ENCODE data around the gene FOXC2.

FOXC2 gene

DNA sequence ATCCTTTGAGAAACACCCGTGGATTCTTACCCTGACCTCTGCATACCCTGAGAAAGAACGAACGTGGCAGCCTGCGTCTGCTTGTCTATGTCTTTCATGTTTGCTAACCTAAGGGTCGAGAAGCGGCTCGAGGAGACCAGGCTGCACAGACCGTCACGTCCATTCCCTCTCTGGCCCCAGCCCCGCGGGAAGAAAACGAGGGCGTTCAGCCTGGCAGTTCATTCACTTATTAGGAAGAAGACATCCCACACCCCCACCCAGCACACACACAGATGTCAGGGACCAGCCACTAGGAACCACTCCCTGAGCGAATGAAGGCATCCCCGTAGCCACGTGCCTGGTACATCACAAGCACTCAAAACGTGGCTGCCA, 10.9 kb upstream of the FOXC2 start:
- peak overlapping the region; percentile 90 to 91 for H3K4me3 ChIP-seq (ENCODE audit: low read length in 2 of 2)
- peaks cover 9 to 11% of the 10 kb centered on the region in 2 donors for H3K4me1 ChIP-seq (ENCODE audit: control insufficient read depth in 2 of 2, insufficient read depth in 2 of 2, low read length in 2 of 2)
- H3K9ac ChIP-seq (ENCODE audit: low read depth in 1 of 2, low read length in 2 of 2), result peak overlapping the region; percentile 75 to 99
- H3K27ac ChIP-seq (ENCODE audit: low read depth in 2 of 2, low read length in 2 of 2), result peak overlapping the region in 1 of 2 donors; percentile 74
- peaks cover 2 to 3% of the 10 kb centered on the region in 2 donors for H3K36me3 ChIP-seq (ENCODE audit: control insufficient read depth in 2 of 2, insufficient read depth in 2 of 2, low read length in 2 of 2)
- no peaks in the 10 kb centered on the region for H3K27me3 ChIP-seq (ENCODE audit: control insufficient read depth in 2 of 2, insufficient read depth in 2 of 2, low read length in 2 of 2)
- H3K9me3 ChIP-seq (ENCODE audit: control insufficient read depth in 2 of 2, low read length in 2 of 2), result no peaks in the 10 kb centered on the region

DNA sequence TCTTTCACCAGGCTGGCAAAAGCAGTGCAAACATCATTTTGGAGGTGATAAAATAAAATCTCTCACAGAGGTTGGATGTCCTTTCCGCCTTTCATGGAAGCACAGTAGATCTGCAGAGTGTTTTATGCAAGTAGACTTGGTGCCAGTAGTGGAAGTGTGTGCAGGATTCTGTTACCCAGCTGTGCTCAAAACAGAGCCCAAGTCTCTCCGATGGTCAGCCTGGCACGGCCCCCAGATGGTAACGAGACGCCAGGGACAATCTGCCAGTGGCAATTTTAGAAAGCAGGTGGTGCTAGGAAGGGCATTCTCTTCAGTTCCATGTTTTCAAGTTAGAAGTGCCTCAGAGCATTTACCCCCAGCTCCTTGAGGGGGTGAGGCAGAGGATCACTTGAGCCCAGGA, 10.1 kb upstream of the FOXC2 start:
- Histone ChIP-seq H3K27ac (ENCODE audit: low read depth in 2 of 2, low read length in 2 of 2) (no peak overlapping the region), H3K9me3 (ENCODE audit: control insufficient read depth in 2 of 2, low read length in 2 of 2) (no peaks in the 10 kb centered on the region), H3K4me3 (ENCODE audit: low read length in 2 of 2) (no peak overlapping the region), H3K27me3 (ENCODE audit: control insufficient read depth in 2 of 2, insufficient read depth in 2 of 2, low read length in 2 of 2) (peaks cover 0 to 4% of the 10 kb centered on the region in 2 donors), H3K36me3 (ENCODE audit: control insufficient read depth in 2 of 2, insufficient read depth in 2 of 2, low read length in 2 of 2) (peaks cover 0 to 3% of the 10 kb centered on the region in 2 donors), H3K4me1 (ENCODE audit: control insufficient read depth in 2 of 2, insufficient read depth in 2 of 2, low read length in 2 of 2) (peaks cover 9 to 11% of the 10 kb centered on the region in 2 donors), H3K9ac (ENCODE audit: low read depth in 1 of 2, low read length in 2 of 2) (no peak overlapping the region)

DNA sequence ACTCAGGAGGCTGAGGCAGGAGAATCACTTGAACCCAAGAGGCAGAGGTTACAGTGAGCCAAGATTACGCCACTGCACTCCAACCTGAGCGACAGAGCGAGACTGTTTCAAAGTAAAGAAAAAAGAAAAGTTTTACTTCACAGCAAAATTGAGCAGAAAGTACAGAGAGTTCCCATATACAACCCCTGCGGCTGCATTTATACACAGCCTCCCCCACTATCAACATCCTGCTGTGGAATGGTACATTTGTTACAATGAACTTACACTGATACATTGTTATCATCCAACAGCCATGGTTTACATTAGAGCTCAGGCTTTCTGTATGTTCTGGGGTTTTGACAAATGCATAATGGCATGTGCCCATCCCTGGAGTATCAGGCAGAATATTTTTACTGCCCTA, 9.0 kb upstream of the FOXC2 start:
- no peaks in the 10 kb centered on the region for H3K9me3 ChIP-seq (ENCODE audit: control insufficient read depth in 2 of 2, low read length in 2 of 2)
- H3K4me3 ChIP-seq (ENCODE audit: low read length in 2 of 2), result no peak overlapping the region
- peaks cover 0 to 4% of the 10 kb centered on the region in 2 donors for H3K27me3 ChIP-seq (ENCODE audit: control insufficient read depth in 2 of 2, insufficient read depth in 2 of 2, low read length in 2 of 2)
- no peak overlapping the region for H3K27ac ChIP-seq (ENCODE audit: low read depth in 2 of 2, low read length in 2 of 2)
- peaks cover 9 to 11% of the 10 kb centered on the region in 2 donors for H3K4me1 ChIP-seq (ENCODE audit: control insufficient read depth in 2 of 2, insufficient read depth in 2 of 2, low read length in 2 of 2)
- no peaks in the 10 kb centered on the region for H3K36me3 ChIP-seq (ENCODE audit: control insufficient read depth in 2 of 2, insufficient read depth in 2 of 2, low read length in 2 of 2)
- no peak overlapping the region for H3K9ac ChIP-seq (ENCODE audit: low read depth in 1 of 2, low read length in 2 of 2)

DNA sequence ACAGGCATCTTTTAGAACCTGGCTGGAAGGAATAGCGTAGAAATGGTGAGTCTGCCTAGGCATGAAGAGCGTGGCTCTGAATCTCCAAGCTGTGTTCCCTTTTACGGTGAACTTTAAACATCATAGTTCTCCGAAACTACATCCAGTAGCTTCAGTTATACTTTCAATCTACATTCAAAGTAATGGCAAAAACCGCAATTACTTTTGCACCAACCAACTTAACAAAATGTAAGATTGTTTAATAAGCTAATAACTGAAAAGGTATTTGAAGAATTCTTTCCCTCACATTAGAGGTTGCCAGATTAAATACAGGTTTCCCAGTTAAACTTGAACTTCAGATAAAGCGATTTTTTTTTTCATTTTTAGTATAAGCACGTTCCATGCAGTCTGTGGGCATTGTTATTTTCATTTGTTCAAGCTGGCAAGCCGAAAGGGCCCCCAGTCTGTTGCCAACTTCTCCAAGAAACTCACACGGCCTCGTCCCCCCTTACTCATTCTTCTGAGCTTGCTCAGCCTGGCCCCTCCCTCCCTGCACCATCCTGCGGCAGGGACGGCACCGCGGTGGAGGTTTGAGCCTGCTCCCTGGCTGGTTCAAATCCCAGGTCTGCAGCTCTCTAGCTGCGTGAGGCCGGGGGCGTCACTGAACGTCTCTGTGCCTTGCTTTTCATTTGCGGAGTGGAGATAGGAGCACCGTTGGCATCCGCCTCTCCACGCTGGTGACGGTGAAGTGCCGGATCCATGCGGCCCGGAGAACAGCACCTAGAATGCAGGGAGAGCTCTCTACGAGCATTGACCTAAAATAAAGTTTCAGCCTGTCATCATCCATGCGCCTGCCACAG, 8.1 kb upstream of the FOXC2 start:
- Histone ChIP-seq H3K4me3 (ENCODE audit: low read length in 2 of 2) (no peak overlapping the region), H3K9me3 (ENCODE audit: control insufficient read depth in 2 of 2, low read length in 2 of 2) (no peaks in the 10 kb centered on the region), H3K27me3 (ENCODE audit: control insufficient read depth in 2 of 2, insufficient read depth in 2 of 2, low read length in 2 of 2) (peaks cover 0 to 4% of the 10 kb centered on the region in 2 donors), H3K27ac (ENCODE audit: low read depth in 2 of 2, low read length in 2 of 2) (no peak overlapping the region), H3K4me1 (ENCODE audit: control insufficient read depth in 2 of 2, insufficient read depth in 2 of 2, low read length in 2 of 2) (peaks cover 9 to 11% of the 10 kb centered on the region in 2 donors), H3K36me3 (ENCODE audit: control insufficient read depth in 2 of 2, insufficient read depth in 2 of 2, low read length in 2 of 2) (no peaks in the 10 kb centered on the region), H3K9ac (ENCODE audit: low read depth in 1 of 2, low read length in 2 of 2) (no peak overlapping the region)

DNA sequence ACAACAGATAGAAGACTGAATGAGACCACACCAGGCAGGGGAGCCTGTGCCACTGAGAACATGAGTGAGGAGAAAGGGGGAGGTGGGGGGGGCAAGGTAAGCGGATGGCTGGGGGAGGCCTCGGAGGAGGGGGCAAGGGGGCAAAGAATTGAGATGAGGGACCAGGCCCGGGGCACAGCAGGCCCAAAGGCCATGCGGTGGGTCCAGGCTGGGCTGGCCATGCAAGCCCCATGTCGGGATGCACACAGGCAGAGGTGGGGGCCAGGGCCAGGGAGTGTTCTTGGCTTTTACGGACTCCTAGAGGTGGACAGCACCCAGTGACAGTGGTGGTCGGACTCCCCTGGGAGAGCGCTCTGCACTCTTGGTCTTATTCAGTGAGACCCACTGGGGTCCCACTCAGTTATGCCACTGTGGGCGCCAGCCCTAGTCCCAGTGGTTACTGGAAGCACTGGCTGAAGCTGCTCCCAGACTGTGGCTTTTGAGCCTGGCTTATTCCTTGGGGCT, 6.8 kb upstream of the FOXC2 start:
- H3K9me3 ChIP-seq (ENCODE audit: control insufficient read depth in 2 of 2, low read length in 2 of 2), result no peaks in the 10 kb centered on the region
- H3K4me1 ChIP-seq (ENCODE audit: control insufficient read depth in 2 of 2, insufficient read depth in 2 of 2, low read length in 2 of 2), result peaks cover 6 to 12% of the 10 kb centered on the region in 2 donors
- no peak overlapping the region for H3K4me3 ChIP-seq (ENCODE audit: low read length in 2 of 2)
- no peaks in the 10 kb centered on the region for H3K36me3 ChIP-seq (ENCODE audit: control insufficient read depth in 2 of 2, insufficient read depth in 2 of 2, low read length in 2 of 2)
- no peak overlapping the region for H3K27ac ChIP-seq (ENCODE audit: low read depth in 2 of 2, low read length in 2 of 2)
- no peak overlapping the region for H3K9ac ChIP-seq (ENCODE audit: low read depth in 1 of 2, low read length in 2 of 2)
- peaks cover 7 to 13% of the 10 kb centered on the region in 2 donors for H3K27me3 ChIP-seq (ENCODE audit: control insufficient read depth in 2 of 2, insufficient read depth in 2 of 2, low read length in 2 of 2)

DNA sequence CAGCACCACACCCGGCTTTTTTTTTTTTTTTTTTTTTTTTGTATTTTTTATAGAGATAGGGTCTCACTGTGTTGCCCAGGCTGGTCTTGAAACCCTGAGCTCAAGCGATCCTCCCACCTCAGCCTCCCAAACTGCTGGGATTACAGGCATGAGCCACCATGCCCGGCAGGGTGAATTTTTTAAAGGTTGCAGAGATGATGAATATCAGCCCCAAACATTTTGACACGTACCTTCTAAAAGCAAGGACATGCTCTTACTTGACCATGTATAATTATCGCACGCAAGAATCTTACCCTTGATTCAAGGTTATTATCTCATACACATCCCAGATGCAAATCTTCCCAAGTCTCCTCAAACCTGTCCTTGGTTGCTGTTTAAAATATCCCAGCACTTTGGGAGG, 4.3 kb upstream of the FOXC2 start:
- Histone ChIP-seq H3K27me3 (ENCODE audit: control insufficient read depth in 2 of 2, insufficient read depth in 2 of 2, low read length in 2 of 2) (peaks cover 24 to 29% of the 10 kb centered on the region in 2 donors), H3K4me1 (ENCODE audit: control insufficient read depth in 2 of 2, insufficient read depth in 2 of 2, low read length in 2 of 2) (peaks cover 0 to 7% of the 10 kb centered on the region in 2 donors)

DNA sequence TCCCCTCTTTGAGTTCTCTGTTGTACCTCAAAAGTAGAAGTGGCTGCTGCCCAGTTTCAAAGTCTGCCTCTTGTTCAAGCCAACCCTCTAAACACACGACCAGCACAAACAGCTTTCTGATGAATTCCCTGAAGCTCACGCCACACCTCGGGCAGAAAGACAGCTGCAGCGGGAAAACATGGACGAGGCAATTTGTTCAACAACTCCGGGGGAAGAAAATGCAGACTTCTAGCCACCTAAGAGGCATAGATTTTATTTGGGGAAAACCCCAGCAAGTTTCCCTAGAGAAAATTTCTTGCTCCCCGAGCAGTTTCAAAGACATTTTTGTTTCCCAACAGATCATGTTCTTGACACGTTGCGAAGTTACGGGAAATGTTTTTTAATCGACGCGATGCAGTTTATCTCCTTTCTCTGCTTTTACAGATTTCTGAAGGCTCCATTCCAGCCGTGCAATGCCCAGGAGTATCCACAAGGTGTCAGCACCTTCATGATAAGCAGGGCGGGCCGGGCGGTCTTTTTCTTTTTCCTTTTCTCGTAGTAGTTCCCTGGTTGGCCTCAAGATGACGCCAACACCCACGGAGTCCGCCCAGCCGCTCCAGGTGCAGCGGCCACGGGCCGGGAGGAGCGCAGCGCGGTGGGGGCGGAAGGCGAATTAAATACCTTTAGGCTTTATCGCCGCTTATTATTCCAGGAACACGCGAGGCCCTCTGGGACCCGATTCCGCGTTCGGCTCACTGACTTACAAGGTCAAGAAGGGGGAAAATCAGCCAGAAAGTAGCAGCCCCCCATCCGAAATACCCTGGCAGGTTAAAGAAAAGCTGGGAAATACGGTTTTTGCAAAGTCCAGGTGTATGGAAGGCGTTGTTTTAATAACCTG, 2.9 kb upstream of the FOXC2 start:
- peak overlapping the region; percentile 12 to 23 for H3K4me3 ChIP-seq (ENCODE audit: low read length in 2 of 2)

More for the DNA sequence above, 4.3 kb upstream of the FOXC2 start:
- Histone ChIP-seq H3K9me3 (ENCODE audit: control insufficient read depth in 2 of 2, low read length in 2 of 2) (no peaks in the 10 kb centered on the region), H3K27ac (ENCODE audit: low read depth in 2 of 2, low read length in 2 of 2) (no peak overlapping the region), H3K4me3 (ENCODE audit: low read length in 2 of 2) (no peak overlapping the region), H3K36me3 (ENCODE audit: control insufficient read depth in 2 of 2, insufficient read depth in 2 of 2, low read length in 2 of 2) (no peaks in the 10 kb centered on the region), H3K9ac (ENCODE audit: low read depth in 1 of 2, low read length in 2 of 2) (no peak overlapping the region)

DNA sequence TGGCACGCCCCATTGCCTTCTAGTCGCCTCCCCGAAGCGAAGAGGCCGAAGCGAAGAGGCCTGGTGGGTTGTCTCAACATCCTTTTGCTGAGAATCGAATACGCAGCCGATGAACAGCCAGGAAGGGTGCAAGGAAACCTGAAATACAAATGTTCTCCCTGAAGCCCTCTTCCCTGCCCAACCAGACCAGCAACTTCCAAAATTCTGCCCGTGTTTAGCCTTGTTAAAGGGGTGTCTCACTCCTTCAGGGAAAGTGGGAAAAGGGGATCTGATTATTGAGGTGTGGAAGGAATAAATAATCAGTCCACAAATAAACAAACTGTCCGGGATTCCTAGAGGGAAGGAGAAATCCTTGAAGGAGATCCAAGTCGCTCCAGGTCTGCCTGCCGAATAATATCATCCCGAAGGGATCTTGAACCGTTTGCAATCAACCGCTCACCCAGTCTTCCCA, 1.4 kb upstream of the FOXC2 start:
- no peak overlapping the region for H3K4me3 ChIP-seq (ENCODE audit: low read length in 2 of 2)
- H3K27me3 ChIP-seq (ENCODE audit: control insufficient read depth in 2 of 2, insufficient read depth in 2 of 2, low read length in 2 of 2), result peaks cover 41 to 44% of the 10 kb centered on the region in 2 donors
- H3K27ac ChIP-seq (ENCODE audit: low read depth in 2 of 2, low read length in 2 of 2), result no peak overlapping the region

More for the DNA sequence above, 2.9 kb upstream of the FOXC2 start:
- Histone ChIP-seq H3K4me1 (ENCODE audit: control insufficient read depth in 2 of 2, insufficient read depth in 2 of 2, low read length in 2 of 2) (peaks cover 0 to 7% of the 10 kb centered on the region in 2 donors), H3K9me3 (ENCODE audit: control insufficient read depth in 2 of 2, low read length in 2 of 2) (no peaks in the 10 kb centered on the region), H3K27me3 (ENCODE audit: control insufficient read depth in 2 of 2, insufficient read depth in 2 of 2, low read length in 2 of 2) (peaks cover 30 to 31% of the 10 kb centered on the region in 2 donors), H3K9ac (ENCODE audit: low read depth in 1 of 2, low read length in 2 of 2) (no peak overlapping the region), H3K36me3 (ENCODE audit: control insufficient read depth in 2 of 2, insufficient read depth in 2 of 2, low read length in 2 of 2) (no peaks in the 10 kb centered on the region), H3K27ac (ENCODE audit: low read depth in 2 of 2, low read length in 2 of 2) (no peak overlapping the region)

DNA sequence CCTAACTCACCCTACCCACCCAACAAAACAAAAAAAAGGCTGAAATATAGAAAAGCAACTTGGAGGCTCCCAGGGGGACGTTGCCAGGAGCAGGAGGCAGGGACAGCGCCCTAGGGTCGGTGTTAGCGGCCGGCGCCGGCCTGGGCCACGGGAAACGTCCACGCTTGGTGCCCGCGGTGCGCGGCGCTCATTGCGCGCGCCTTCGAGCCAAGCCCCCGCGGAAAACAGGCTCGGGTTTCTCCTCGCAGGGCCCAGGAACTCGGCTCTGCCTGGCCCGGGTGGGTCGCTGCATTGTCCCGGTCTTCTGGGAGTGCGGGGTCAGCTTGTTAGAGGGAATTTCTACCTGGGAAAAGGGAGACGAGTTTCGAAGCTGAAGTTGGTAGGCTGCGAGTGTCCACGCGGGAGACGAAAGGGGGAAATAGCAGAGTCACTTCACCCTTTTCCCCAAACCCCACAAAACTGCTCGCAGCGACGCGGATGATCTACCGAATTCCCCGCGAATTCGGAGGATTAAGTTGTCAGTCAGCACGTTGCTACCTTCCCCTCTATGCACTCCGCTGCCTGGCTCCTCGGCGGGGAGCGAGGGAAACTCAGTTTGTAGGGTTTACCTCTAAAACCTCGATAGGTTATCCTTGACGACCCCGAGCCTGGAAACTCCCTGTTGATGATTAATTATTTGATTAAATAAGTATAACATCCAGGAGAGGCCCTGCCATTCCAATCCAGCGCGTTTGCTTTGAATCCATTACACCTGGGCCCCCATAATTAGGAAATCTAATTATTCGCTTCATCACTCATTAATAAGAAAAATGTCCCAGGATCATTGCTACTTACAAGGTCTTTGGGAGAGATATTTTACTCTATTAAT, 751 bp upstream of the FOXC2 start:
- Histone ChIP-seq H3K36me3 (ENCODE audit: control insufficient read depth in 2 of 2, insufficient read depth in 2 of 2, low read length in 2 of 2) (no peaks in the 10 kb centered on the region), H3K9ac (ENCODE audit: low read depth in 1 of 2, low read length in 2 of 2) (no peak overlapping the region), H3K4me1 (ENCODE audit: control insufficient read depth in 2 of 2, insufficient read depth in 2 of 2, low read length in 2 of 2) (peaks cover 0 to 7% of the 10 kb centered on the region in 2 donors), H3K27ac (ENCODE audit: low read depth in 2 of 2, low read length in 2 of 2) (no peak overlapping the region), H3K9me3 (ENCODE audit: control insufficient read depth in 2 of 2, low read length in 2 of 2) (no peaks in the 10 kb centered on the region), H3K4me3 (ENCODE audit: low read length in 2 of 2) (no peak overlapping the region), H3K27me3 (ENCODE audit: control insufficient read depth in 2 of 2, insufficient read depth in 2 of 2, low read length in 2 of 2) (peaks cover 46 to 49% of the 10 kb centered on the region in 2 donors)

More for the DNA sequence above, 1.4 kb upstream of the FOXC2 start:
- Histone ChIP-seq H3K4me1 (ENCODE audit: control insufficient read depth in 2 of 2, insufficient read depth in 2 of 2, low read length in 2 of 2) (peaks cover 0 to 7% of the 10 kb centered on the region in 2 donors), H3K9me3 (ENCODE audit: control insufficient read depth in 2 of 2, low read length in 2 of 2) (no peaks in the 10 kb centered on the region), H3K36me3 (ENCODE audit: control insufficient read depth in 2 of 2, insufficient read depth in 2 of 2, low read length in 2 of 2) (no peaks in the 10 kb centered on the region), H3K9ac (ENCODE audit: low read depth in 1 of 2, low read length in 2 of 2) (no peak overlapping the region)

Data from mucosa of rectum (tissue), 2 donors.